Retinal pigment epithelial cell (primary cell): ENCODE data around the gene DHX32.

Experiments
- DNase-seq: peaks from one replicate; pipeline ENCODE4 v3.0.0-alpha.2; 2010; ENCODE audit warnings: low read depth
- H3K4me3 ChIP-seq: 2 replicates; pipeline ENCODE4 v1.5.1; 2011; ENCODE audit warnings: mild to moderate bottlenecking, low read length, control low read depth, moderate library complexity
- CTCF ChIP-seq: conservative IDR thresholded peaks from 2 replicates; pipeline ENCODE4 v1.5.1; 2011; ENCODE audit warnings: low read depth, low read length, control low read depth, inconsistent platforms

Gene DHX32

GRCh38 chr10:125828311-125828710, 52.8 kb downstream of the DHX32 start:
- no peak overlapping the region for H3K4me3 ChIP-seq
- TF ChIP-seq CTCF: no peak
- no peak for DNase-seq

GRCh38 chr10:125827133-125827532, 54.0 kb downstream of the DHX32 start:
- TF ChIP-seq CTCF: no peak
- H3K4me3 ChIP-seq: no peak overlapping the region
- DNase-seq: no peak

GRCh38 chr10:125824736-125825135, 56.4 kb downstream of the DHX32 start:
- TF ChIP-seq CTCF: no peak
- DNase-seq: no peak
- peak overlapping the region; percentile 100 for H3K4me3 ChIP-seq

- H3K4me3 ChIP-seq: peak overlapping the region; percentile 100
- no peak for TF ChIP-seq CTCF
- DNase-seq: no peak
Measured at GRCh38 chr10:125823663-125824251, 57.3 kb downstream of the DHX32 start.

- TF ChIP-seq CTCF: no peak
- DNase-seq: peak; percentile 48
- peak within 1 kb of the TSS; percentile 100 for H3K4me3 ChIP-seq
Measured at GRCh38 chr10:125822878-125823662, 58.0 kb downstream of the DHX32 start, which contains the start of the genes BCCIP and UROS. Gene BCCIP (plus strand): TSS chr10:125823546. CDS start chr10:125823558, 12 bp downstream. Gene UROS (minus strand): TSS chr10:125823258. CDS start chr10:125816499, 6,759 bp downstream.

- no peak for DNase-seq
- no peak for TF ChIP-seq CTCF
- no peak overlapping the region for H3K4me3 ChIP-seq
Measured at GRCh38 chr10:125820701-125821100, 60.4 kb downstream of the DHX32 start.
